Vagina (tissue), 2 donors: Measurements from ENCODE around the gene SCGB1D2.

Source experiments
- POLR2AphosphoS5 ChIP-seq, 2 donors: sonication (generic); formaldehyde crosslinking; IDR thresholded peaks; one replicate each; pipeline ENCODE4 v1.9.0; 2017; ENCODE audit warnings: antibody characterized with exemption in 2 of 2, mild to moderate bottlenecking in 2 of 2, low read depth in 1 of 2; ENCODE audit not compliant: insufficient read depth in 1 of 2
- TF ChIP-seq, protein P1 (sequence below), 3 experiments: fragments of 450-650 bp in 2 of 3; fragments of 200-600 bp in 1 of 3; sonication (generic) in 1 of 3; IDR thresholded peaks; one replicate each; pipeline ENCODE4 v1.5.1; 2017 to 2019; ENCODE audit warnings: antibody characterized with exemption in 3 of 3, mild to moderate bottlenecking in 2 of 3, moderate library complexity in 2 of 3

DNA sequence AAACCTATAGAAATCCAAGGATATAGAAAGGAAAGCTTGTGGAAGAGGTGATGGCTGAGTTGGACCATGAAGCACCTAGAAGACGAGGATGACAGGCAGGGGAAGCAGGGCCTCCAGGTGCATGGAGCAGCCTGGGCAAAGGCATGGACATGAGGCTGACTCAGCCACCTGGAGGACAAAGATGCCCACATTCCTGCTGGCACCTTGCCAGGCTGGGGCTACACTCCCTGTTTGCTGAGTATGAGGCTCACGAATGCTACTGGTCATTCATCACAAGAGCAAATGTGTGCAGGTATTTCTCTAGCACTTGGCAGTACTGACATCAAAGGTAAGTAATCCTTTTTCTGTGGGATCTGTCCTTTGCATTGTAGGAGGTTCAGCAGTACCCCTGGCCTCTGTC lies 40.7 kb upstream of the SCGB1D2 start:
- no peak for TF ChIP-seq POLR2AphosphoS5 (IDR thresholded peaks at IDR 0.05; ENCODE audit: insufficient read depth in 1 of 2, low read depth in 1 of 2)
- TF ChIP-seq, protein P1, sequence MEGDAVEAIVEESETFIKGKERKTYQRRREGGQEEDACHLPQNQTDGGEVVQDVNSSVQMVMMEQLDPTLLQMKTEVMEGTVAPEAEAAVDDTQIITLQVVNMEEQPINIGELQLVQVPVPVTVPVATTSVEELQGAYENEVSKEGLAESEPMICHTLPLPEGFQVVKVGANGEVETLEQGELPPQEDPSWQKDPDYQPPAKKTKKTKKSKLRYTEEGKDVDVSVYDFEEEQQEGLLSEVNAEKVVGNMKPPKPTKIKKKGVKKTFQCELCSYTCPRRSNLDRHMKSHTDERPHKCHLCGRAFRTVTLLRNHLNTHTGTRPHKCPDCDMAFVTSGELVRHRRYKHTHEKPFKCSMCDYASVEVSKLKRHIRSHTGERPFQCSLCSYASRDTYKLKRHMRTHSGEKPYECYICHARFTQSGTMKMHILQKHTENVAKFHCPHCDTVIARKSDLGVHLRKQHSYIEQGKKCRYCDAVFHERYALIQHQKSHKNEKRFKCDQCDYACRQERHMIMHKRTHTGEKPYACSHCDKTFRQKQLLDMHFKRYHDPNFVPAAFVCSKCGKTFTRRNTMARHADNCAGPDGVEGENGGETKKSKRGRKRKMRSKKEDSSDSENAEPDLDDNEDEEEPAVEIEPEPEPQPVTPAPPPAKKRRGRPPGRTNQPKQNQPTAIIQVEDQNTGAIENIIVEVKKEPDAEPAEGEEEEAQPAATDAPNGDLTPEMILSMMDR (IDR thresholded peaks at IDR 0.05), result no peak
